Liver (tissue), 9 donors: Measurements from ENCODE around the gene FRMD4B. TPM values are rescaled to one million over a fixed set of nuclear protein-coding genes. Genes with fewer than 3 reads are reported as not detected.

ENCODE experiments used
- DNase-seq: peaks from one replicate; pipeline ENCODE4 v3.0.0-alpha.2; 2017; ENCODE audit warnings: low spot score
- H3K27ac ChIP-seq, 2 donors: one replicate each; pipeline ENCODE4 v1.7.0; 2013; ENCODE audit warnings: inconsistent platforms in 2 of 2, low read length in 2 of 2, control low read depth in 1 of 2, low read depth in 1 of 2, mild to moderate bottlenecking in 1 of 2
- H3K27me3 ChIP-seq, 4 donors: one replicate each; pipeline versions ENCODE4 v1.6.1 to v1.7.0; 2013; ENCODE audit warnings: low read length in 3 of 4, inconsistent platforms in 1 of 4, mild to moderate bottlenecking in 1 of 4, moderate library complexity in 1 of 4; ENCODE audit not compliant: control insufficient read depth in 4 of 4, insufficient read depth in 4 of 4
- H3K36me3 ChIP-seq, 4 donors: one replicate each; pipeline versions ENCODE4 v1.6.1 to v1.7.0; 2013; ENCODE audit warnings: low read length in 3 of 4, mild to moderate bottlenecking in 3 of 4, low read depth in 1 of 4, moderate library complexity in 1 of 4; ENCODE audit not compliant: control insufficient read depth in 4 of 4, insufficient read depth in 3 of 4
- H3K4me1 ChIP-seq, 4 donors: one replicate each; pipeline versions ENCODE4 v1.6.1 to v1.7.0; 2013; ENCODE audit warnings: low read length in 3 of 4, mild to moderate bottlenecking in 3 of 4, moderate library complexity in 1 of 4; ENCODE audit not compliant: control insufficient read depth in 4 of 4, insufficient read depth in 4 of 4
- H3K4me3 ChIP-seq, 3 donors: one replicate each; pipeline versions ENCODE4 v1.6.1 to v1.7.0; 2013; ENCODE audit warnings: low read length in 3 of 3, control low read depth in 1 of 3, low read depth in 1 of 3, mild to moderate bottlenecking in 1 of 3
- H3K9ac ChIP-seq, 2 donors: one replicate each; pipeline ENCODE4 v1.7.0; 2013; ENCODE audit warnings: low read length in 2 of 2, mild to moderate bottlenecking in 2 of 2, moderate library complexity in 2 of 2, control low read depth in 1 of 2, low read depth in 1 of 2
- H3K9me3 ChIP-seq, 4 donors: one replicate each; pipeline versions ENCODE4 v1.6.1 to v1.7.0; 2013; ENCODE audit warnings: low read length in 3 of 4; ENCODE audit not compliant: control insufficient read depth in 4 of 4
- ATF3 ChIP-seq: IDR thresholded peaks from 2 replicates; pipeline ENCODE4 v1.6.1; 2016; ENCODE audit warnings: antibody characterized with exemption
- CTCF ChIP-seq: fragments of 150-350 bp; IDR thresholded peaks from 2 replicates; pipeline ENCODE4 v1.5.1; 2017; ENCODE audit warnings: improper control_type of control experiment, low read depth, low read length; ENCODE audit not compliant: missing input control
- EGR1 ChIP-seq, 2 donors: IDR thresholded peaks; 2 replicates each; pipeline ENCODE4 v1.6.1; 2016 to 2018; ENCODE audit warnings: antibody characterized with exemption in 2 of 2, low read depth in 2 of 2
- FOXA1 ChIP-seq: IDR thresholded peaks from 2 replicates; pipeline ENCODE4 v1.6.1; 2016; ENCODE audit warnings: antibody characterized with exemption
- FOXA2 ChIP-seq: IDR thresholded peaks from 2 replicates; pipeline ENCODE4 v1.6.1; 2016; ENCODE audit warnings: antibody characterized with exemption
- GABPA ChIP-seq, 2 donors: IDR thresholded peaks in 1 of 2; conservative IDR thresholded peaks in 1 of 2; 2 replicates each; pipeline ENCODE4 v1.6.1; 2016; ENCODE audit warnings: antibody characterized with exemption in 2 of 2, mild to moderate bottlenecking in 1 of 2, moderate library complexity in 1 of 2
- HNF4A ChIP-seq, 2 donors: conservative IDR thresholded peaks; 2 replicates each; pipeline ENCODE4 v1.6.1; 2016; ENCODE audit warnings: antibody characterized with exemption in 2 of 2, mild to moderate bottlenecking in 2 of 2
- HNF4G ChIP-seq: IDR thresholded peaks from 2 replicates; pipeline ENCODE4 v1.6.1; 2016; ENCODE audit warnings: antibody characterized with exemption
- JUND ChIP-seq, 2 donors: IDR thresholded peaks; 2 replicates each; pipeline ENCODE4 v1.6.1; 2016; ENCODE audit warnings: antibody characterized with exemption in 2 of 2
- MAX ChIP-seq: IDR thresholded peaks from 2 replicates; pipeline ENCODE4 v1.6.1; 2016; ENCODE audit warnings: antibody characterized with exemption
- NR2F2 ChIP-seq: IDR thresholded peaks from 2 replicates; pipeline ENCODE4 v1.6.1; 2016; ENCODE audit warnings: antibody characterized with exemption
- RAD21 ChIP-seq, 2 donors: IDR thresholded peaks; 2 replicates each; pipeline ENCODE4 v1.6.1; 2016; ENCODE audit warnings: antibody characterized with exemption in 2 of 2, mild to moderate bottlenecking in 2 of 2
- REST ChIP-seq: IDR thresholded peaks from 2 replicates; pipeline ENCODE4 v1.6.1; 2016; ENCODE audit warnings: antibody characterized with exemption, mild to moderate bottlenecking
- RXRA ChIP-seq, 2 donors: IDR thresholded peaks; 2 replicates each; pipeline ENCODE4 v1.6.1; 2017 to 2018; ENCODE audit warnings: antibody characterized with exemption in 2 of 2, mild to moderate bottlenecking in 1 of 2
- SP1 ChIP-seq: IDR thresholded peaks from 2 replicates; pipeline ENCODE4 v1.6.1; 2018; ENCODE audit warnings: antibody characterized with exemption, mild to moderate bottlenecking
- TAF1 ChIP-seq: conservative IDR thresholded peaks from 2 replicates; pipeline ENCODE4 v1.6.1; 2016; ENCODE audit warnings: antibody characterized with exemption, mild to moderate bottlenecking
- ZBTB33 ChIP-seq: IDR thresholded peaks from 2 replicates; pipeline ENCODE4 v1.6.1; 2016; ENCODE audit warnings: antibody characterized with exemption
- WGBS: extraction: QIAGEN DNeasy Blood & Tissue Kit; methylation state at CpG from one replicate; pipeline ENCODE4 v1.1.7; 2013; 5-methylcytosine and 5-hydroxymethylcytosine counted together
- polyA plus RNA-seq, 2 donors: library from polyadenylated mRNA; stranded (reverse) in 1 of 2; unstranded in 1 of 2; fragments of 200-250 nt in 1 of 2; fragments of >200 nt in 1 of 2; fragmentation: Nextera tagmentation in 1 of 2; extraction: Ambion mirVana in 1 of 2; gene quantifications; one replicate each; pipeline versions ENCODE4 v1.2.1 to v1.2.3, GENCODE V29; 2013 to 2015
- total RNA-seq, 2 donors: library from RNA; depleted of rRNA; stranded (reverse); fragments of >200 nt; gene quantifications; one replicate each; pipeline ENCODE4 v1.2.3, GENCODE V29; 2014
- donor health status: healthy.
- donor health status: healthy.
- donor health status: healthy.
- donor health status: healthy.
- donor health status: healthy.

FRMD4B gene
- total and polyA plus RNA-seq, 4 donors: 7.3 to 22.6 (median 15.0) TPM

- Histone ChIP-seq H3K4me3 (peak overlapping the region in 1 of 3 donors; percentile 20), H3K36me3 (no peaks in the 10 kb centered on the region), H3K9me3 (no peaks in the 10 kb centered on the region), H3K27me3 (no peaks in the 10 kb centered on the region), H3K4me1 (no peaks in the 10 kb centered on the region), H3K9ac (peak overlapping the region in 1 of 2 donors; percentile 10), H3K27ac (peak overlapping the region; percentile 68 to 76)
- DNase-seq: no peak
- 50% methylated on average over 4 of the region's 4 CpGs for WGBS
- TF ChIP-seq ZBTB33: no peak
- TF ChIP-seq SP1: no peak
- TF ChIP-seq MAX: no peak
- TF ChIP-seq GABPA (IDR thresholded peaks at IDR 0.05 in 1 of 2, conservative IDR thresholded peaks at IDR 0.05 in 1 of 2): no peak
- TF ChIP-seq TAF1: no peak
Measured at GRCh38 chr3:69353088-69353478, 32.8 kb downstream of the FRMD4B start.

GRCh38 chr3:69352305-69353087 lies 33.4 kb downstream of the FRMD4B start:
- no peaks in the 10 kb centered on the region for H3K4me1 ChIP-seq
- no peaks in the 10 kb centered on the region for H3K36me3 ChIP-seq
- peak overlapping the region in 1 of 2 donors; percentile 10 for H3K9ac ChIP-seq
- H3K9me3 ChIP-seq: no peaks in the 10 kb centered on the region
- no peak for DNase-seq
- WGBS: 73% methylated on average over 6 of the region's 6 CpGs
- no peaks in the 10 kb centered on the region for H3K27me3 ChIP-seq
- no peak overlapping the region for H3K4me3 ChIP-seq
- TF ChIP-seq GABPA (IDR thresholded peaks at IDR 0.05 in 1 of 2, conservative IDR thresholded peaks at IDR 0.05 in 1 of 2): no peak
- TF ChIP-seq HNF4G: no peak
- TF ChIP-seq HNF4A (conservative IDR thresholded peaks at IDR 0.05): no peak
- TF ChIP-seq NR2F2: no peak
- no peak for TF ChIP-seq MAX
- TF ChIP-seq FOXA2: no peak
- TF ChIP-seq ZBTB33: no peak
- TF ChIP-seq RAD21 (IDR thresholded peaks at IDR 0.05): no peak
- TF ChIP-seq FOXA1: no peak
- TF ChIP-seq TAF1: no peak
- TF ChIP-seq SP1: no peak
- no peak for TF ChIP-seq RXRA (IDR thresholded peaks at IDR 0.05)
- TF ChIP-seq ATF3: no peak
- no peak for TF ChIP-seq EGR1 (IDR thresholded peaks at IDR 0.05; ENCODE audit: low read depth in 2 of 2)
- TF ChIP-seq CTCF: no peak
- TF ChIP-seq REST: no peak
- no peak for TF ChIP-seq JUND (IDR thresholded peaks at IDR 0.05)
- H3K27ac ChIP-seq: peak overlapping the region in 1 of 2 donors; percentile 19
